HG03064 (cell line): ENCODE measurements around the gene TENM4.
"Not testable (repeated sequence)": the region's sequence is repeated elsewhere in the genome, so short reads cannot be mapped to it uniquely, and the experiment has no call there.

Experiments
- ATAC-seq: cut with Tn5 transposase; IDR thresholded peaks from one replicate; pipeline ENCODE4 v1.9.1; 2021; ENCODE audit warnings: low read depth; ENCODE audit not compliant: unreplicated experiment

The TENM4 gene

DNA sequence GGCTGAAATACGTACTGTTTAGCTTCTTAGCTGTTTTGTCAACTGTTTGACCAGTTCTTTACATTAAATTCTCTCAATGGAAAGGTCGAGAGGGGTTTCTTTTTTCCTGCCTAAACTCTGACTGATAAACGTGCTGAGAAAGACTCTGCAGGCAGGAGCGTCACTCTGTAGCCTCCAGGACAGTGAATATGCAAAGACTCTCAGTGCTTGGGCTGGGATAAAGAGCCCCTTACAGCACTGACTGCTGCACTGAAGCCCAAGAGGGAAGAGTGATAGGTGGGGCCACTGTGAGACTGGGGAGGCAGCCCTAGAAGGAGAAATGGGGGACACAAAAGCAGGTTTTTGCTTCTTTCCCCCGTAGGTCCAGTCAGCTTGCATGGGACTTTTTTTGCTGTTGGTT is 213.5 kb downstream of the TENM4 start:
- ATAC-seq, result no peak

DNA sequence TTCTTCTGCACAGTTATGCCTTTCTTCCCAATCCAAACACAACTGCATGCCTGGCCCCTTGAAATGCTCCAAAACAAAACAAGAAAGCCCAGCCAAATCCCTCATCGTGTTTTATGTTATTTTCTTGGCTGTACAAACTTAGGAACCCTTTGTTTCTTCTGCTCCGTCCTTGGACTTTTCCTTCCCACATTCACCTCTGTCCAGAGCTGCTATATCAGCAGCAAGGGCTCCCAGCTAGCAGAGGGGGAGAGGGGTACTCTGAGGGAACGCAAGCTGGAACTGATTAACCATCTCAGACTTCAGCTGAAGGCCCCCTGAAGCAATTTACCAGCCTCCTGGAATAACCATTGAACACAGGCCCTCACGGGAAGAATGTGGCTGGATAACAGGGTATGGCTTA is 214.7 kb downstream of the TENM4 start:
- no peak for ATAC-seq

DNA sequence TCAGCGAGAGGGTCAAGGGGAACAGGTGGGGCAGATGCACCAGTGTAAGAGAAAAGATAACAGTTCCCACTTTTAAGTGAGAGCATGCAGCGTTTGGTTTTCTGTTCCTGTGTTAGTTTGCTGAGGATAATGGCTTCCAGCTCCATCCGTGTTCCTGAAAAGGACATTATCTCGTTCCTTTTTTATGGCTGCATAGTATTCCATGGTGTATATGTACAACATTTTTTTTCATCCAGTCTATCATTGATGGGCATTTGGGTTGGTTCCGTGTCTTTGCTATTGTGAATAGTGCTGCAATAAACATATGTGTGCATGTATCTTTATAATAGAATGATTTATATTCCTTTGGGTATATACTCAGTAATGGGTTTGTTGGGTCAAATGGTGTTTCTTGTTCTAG is 218.7 kb downstream of the TENM4 start:
- not testable (repeated sequence) for ATAC-seq

DNA sequence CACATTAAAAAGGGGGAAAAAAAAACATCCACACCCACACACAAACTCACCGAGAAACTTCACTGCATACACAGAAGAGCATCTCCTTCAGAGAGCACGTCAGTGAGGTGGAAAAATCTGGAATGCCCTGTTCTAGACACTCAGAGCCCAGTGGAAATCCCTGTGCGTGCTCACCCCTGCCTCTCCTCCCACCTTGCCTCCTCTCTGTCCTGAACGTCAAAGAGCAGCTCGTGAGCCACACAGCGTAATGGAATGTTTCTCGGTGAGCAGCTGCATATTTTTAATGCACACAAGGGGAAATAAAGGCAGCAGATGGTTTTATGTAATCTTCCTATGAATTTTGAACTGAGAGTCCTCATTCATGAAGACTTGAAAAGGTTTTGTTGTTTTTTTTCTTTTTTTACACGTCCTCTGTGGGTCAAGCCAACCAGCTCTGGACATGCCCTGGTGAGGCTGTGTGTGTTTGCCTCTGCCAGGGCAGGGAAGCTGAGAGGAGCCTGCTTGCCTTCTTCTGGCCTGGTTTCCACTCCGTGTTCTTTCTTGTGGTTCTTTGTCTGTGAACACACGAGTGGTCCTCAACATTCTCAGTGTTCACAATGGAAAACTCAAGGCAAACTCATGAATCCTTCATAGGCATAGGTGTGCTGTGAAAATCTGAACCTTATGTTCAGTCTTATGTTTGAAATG is 219.2 kb downstream of the TENM4 start:
- ATAC-seq, result no peak

DNA sequence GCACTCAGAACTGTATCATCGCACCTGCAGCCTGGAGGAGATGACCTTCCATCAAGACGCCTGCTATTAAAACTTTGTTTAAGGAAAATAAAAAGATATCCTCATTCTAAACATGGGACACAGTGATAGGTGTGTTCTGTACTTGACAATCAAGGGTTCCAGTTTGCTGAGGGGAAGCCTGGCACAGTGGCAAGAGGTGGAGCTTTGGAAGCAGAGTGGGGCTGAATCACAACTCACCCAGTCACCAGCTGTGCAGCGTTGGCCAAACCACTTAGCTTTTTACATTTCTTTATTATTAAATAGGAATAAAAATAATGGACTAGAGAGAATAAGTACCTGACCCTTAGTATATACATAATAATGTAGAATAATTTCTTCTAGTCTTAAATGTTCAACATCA is 220.7 kb downstream of the TENM4 start:
- no peak for ATAC-seq

DNA sequence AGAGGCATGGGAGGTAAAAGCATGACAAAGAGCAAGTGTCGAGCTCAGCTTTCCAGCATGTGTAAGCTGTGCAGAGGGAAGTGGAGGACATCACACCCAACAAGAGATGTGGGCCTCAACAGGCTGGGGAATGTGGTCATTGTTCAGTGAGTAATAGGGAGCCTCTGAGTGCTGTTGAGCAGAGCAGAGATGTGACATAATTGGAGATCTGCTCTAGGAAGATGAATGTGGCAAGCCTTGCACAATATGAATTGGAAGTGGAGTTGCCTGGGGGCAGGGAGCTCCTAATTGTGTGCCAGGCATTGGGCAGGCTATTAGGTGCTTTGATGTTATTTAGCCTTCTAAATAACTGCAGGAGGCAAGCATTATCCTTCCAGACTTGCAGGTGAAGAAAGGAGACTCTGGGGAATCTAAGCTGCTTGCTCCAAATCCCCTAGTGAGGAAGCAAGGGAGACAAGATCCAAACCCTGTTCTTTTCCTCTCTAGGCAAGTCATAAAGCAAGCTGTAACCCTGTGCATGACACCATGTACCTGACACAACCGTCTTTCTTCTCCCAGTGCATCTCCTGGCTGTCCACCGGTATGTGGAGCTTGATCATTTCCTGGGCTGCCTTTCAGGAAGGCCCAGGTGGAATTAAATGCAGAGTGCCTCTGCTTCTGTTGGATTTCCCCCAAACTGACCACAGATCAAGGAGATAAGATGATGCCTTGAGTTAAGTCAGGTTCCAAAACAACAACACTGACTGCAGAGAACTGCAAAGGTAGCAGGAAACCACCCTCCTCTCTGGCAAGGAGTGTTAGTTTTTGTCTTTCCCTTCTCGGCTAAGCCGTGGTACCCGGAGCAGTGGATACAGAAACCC is 221.4 kb downstream of the TENM4 start:
- ATAC-seq, result no peak

DNA sequence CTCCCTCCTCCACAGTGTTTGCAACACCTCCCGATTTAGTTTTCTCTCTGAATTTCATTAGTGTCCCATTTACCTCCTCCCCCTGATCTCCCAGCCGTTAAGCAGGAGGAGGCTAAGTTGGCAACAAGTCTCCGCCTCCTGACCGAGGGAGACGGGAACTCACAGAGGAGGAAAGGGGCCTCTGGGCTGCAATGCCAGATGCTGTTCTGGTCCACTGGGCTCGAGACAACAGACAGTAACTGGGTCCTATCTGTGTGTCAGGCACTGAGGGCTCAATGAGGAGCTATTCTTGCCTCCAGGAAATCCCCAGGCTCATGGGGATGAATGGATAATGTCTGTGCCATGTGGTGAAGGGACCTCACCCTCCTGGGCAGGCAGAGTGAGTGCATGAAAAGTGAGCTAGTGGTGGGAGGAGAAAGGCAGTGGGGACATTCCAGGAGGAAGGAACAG is 228.1 kb downstream of the TENM4 start:
- ATAC-seq, result no peak

DNA sequence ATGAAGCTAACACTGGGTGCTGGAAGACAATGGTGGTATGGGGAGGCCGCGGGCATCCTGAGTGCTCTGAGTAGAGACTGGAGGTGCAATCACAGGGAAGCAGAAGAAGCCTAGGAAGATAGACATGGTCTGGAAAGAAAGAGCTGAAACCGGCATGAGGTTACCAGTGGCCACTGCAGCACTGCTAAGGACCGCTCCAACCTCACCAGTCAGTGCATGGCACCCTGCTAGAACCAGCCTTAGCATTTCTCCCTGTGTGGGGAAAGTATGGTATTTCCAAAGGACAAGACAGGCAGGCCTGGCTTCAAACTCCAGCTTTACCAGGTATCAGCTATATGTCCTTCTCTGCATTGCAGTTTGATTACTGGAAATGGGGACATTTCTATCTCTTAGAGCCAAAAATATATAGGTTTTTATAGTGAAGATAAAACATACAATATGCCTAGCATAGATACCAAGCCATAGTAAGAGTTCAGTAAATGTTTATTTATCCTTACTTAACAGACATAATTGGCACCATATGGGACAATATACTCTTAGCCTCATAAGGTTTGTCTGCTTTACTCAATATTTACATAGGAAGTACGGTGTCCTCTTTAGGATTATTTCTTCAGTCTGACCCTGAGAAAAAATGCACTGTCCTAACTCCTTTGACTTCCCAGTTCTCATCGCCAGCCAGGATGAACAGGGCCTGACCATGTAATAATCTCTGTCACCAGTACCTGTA is 231.1 kb downstream of the TENM4 start:
- ATAC-seq, result no peak

DNA sequence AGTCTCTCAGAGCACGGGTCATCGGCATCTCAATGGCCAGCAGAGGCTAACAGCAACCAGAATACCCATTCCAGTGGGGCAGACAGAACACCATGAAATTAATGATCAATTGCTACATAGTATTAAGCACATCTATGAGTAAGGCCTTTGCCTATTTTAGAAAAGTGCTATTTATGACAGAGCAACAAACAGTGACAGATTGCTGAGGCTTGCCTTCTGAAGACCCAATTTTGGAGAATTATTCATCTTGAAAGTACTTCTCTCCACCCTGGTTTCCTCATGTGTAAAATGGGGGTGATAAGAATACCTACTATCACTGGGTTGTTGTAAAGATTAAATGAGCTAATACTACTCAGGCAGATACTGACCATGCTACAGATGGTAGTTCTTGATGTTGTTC is 232.7 kb downstream of the TENM4 start:
- ATAC-seq, result no peak

DNA sequence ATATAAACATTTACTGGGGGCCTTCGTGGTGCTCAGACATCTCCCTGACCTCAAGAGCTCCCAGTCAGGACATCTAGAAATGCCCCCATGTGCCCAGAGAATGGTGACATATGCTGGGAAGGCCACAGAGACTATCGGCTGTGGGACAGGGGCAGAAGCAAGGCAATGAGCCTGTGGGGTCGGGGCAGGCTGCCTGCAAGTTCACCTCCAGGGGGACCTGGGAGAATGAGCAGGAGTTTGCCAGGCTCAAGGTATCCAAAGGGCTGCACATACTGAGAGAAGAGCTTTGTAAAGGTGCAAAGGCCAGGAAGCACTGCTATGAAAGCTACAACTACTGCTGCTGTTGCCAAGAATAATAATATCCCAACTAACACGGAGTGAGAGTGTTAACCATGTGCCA is 233.9 kb downstream of the TENM4 start:
- ATAC-seq, result no peak

DNA sequence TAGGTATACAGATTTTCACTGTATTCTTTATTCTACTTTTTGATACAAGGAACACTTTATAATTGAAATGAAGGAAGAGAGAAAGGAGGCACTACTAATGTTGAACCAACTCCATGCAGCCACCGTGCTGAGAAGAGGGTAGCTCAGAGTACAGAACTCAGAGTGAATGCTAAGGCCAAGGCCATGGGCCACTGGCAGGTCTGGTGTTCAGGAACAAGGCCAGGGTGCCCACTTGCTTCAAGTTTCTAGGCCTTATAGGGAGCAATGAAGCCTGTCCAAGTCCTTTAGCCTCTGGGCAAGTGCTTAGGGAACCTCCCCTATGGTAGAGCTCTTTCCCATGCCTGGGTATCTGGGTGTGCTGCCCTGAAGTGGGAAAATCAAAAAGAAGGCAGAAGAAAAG is 235.0 kb downstream of the TENM4 start:
- no peak for ATAC-seq

DNA sequence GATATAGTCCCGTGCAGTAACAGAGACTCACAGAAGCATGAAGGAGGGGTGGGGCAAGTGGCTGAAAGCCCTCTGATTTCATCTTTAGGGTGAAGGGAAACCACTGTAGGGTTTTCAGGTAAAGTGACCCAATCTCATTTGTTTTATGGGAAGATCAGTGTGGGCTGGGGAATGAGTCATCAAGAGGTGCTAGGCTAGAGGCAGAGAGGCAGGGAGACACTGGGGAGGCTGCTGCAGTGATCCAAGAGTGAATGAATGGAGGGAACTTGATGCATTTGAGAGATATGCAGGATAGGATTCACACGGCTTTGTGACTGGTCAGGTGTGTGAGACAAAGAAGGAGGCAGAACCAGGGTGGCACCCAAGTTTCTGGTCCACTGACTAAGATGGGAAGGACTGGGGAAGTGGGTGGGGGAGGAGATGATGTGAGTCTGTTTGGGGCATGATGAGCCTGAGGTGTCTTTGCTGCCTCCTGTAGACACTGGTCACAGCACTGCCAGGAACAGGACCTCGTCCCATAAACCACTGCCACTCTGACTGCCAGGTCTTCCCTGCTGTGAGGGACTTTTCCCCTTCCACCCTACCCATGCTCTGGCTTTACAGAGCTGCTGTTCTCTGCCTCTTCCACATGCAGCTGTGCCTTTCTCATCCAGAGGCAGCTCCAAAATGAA is 239.0 kb downstream of the TENM4 start:
- ATAC-seq, result no peak

DNA sequence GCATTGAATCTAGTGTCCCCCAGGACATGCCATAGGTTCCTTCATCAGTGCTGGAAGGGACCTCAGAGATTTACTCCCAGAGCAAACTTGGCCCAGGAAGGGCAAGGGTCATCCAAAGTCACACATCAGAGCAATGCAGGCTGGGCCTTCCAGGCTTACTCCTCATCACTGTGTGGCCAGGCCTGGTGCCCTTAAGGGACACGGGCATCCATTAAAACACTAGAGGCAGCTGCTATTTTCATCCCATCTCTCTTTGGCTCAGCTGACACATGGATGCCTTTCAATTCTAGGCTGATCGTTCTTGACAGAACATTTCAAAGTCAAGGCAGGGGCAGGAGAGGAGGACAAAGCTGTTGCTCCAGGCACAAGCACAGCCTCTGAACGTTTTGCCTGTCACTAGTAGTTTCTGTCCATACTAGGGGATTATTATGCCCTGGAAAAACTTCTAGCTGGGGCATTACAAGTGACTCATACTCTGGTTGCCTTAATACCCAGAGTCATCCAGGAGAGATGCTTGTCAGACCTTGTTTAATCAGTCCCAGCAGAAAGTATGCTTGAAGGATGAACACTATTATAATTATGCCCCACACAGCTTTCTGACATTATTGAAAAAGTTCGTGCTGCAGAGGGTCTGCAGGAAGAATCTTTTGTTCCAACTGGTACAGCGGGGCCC is 240.3 kb downstream of the TENM4 start:
- ATAC-seq, result no peak

DNA sequence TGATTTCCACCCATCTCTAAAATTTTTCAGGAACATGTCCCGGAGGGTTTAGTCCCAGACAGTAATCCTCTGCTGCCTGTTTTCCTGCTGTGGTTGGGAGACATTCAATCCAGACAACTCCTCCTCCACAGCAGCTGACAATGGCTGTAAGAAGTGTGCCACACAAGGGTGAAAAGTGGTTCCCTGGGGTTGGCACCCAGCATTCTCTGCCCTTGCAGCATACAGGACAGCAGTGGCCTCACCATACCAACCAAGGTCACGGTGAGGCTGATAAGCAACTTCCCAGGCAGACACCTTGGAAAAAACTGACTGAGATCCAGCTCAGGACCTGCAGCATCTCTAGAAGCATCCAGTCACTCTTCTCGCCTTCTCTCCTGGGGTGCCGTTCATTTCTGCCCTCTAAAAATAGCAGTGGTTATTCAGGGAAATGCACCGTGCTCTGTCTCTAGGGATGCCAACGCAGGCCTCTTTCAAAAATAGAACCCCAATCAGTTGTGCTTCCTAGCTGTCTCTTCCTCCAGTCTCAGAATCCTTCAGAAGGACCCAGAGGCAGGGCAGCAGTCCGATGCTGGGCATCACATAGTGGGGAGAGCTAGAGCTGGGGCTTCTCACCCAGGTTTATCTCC is 241.0 kb downstream of the TENM4 start:
- ATAC-seq, result no peak

DNA sequence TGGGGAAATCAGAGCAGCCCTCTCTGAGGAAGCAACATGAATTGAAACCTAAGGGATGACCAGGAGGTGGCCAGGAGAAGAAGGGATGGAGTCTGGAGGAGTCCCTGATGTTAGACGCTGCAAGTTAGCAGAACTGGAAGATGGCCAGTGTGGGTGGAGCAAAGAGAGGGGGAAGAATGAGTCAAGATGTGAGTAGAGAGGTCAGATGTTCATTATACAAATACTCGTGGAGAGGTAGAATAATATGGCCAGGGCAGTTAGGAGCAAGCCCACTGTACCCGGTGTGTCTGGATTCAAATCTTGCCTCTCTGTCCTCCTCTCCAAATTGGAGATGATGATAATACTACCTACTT is 242.0 kb downstream of the TENM4 start:
- no peak for ATAC-seq

DNA sequence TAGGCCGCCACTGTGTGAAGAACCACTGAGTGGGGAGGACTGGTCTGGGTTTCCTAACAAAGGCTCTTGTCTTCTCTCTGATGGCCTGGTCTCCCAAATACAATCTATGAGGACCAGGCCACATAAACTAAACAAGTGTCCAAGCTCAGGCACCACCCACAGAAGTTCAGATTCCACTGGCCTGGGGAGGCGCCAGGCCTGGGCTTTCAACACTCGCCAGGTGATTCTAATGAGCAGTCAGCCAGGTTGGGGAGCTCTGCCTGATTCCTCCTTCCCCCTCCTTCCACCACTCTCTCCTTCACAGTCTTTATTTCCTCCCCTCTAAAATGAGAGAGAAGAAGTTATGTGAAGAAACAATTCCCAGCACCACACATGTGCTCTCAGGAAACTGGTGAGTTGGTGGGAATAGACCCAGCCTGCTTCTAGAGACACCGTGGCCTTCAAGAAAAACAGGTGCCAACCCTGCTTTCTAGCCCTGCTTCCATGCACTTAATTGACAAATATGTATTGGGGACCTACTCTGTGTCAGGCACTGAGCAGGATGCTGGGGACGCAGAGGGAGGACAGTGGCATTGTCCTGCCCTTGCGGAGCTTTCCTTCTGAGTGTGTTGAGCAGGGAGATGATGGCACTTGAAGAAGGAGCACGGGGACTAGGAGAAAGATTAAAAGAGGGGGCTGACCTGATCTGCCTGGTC is 242.5 kb downstream of the TENM4 start:
- ATAC-seq, result no peak

DNA sequence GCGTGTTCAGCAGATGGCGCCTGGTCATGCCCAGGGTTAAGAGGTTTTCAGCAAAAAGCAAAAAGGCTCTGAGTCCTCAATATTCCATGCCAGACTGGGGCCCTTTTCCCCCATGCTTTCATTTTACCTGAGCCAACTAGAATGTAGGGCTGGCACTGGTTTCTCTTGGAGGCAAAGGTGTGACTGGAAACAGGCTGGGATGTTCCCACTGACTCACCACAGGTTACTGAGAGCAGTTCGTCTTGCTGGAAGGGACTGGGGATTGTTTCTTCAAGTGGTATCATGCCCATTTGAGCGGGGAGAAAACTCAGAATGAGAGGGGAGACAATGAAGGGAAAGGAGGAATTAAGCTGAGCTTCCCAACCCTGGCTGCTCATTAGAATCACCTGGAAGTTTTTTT is 243.9 kb downstream of the TENM4 start:
- no peak for ATAC-seq

DNA sequence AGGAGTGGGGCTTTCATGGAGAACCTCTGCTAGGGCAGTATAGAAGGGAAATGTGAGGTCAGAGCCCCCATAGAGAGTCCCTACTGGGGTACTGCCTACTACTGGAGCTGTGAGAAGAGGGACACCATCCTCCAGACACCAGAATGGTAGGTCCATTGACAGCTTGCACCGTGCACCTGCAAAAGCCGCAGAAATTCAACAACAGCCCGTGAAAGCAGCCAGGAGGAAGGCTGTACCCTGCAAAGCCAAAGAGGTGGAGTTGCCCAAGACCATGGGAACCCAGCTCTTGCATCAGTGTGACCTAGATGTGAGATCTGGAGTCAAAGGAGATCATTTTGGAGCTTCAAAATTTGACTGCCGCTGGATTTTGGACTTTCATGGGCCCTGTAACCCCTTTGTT is 245.6 kb downstream of the TENM4 start:
- ATAC-seq, result no peak

DNA sequence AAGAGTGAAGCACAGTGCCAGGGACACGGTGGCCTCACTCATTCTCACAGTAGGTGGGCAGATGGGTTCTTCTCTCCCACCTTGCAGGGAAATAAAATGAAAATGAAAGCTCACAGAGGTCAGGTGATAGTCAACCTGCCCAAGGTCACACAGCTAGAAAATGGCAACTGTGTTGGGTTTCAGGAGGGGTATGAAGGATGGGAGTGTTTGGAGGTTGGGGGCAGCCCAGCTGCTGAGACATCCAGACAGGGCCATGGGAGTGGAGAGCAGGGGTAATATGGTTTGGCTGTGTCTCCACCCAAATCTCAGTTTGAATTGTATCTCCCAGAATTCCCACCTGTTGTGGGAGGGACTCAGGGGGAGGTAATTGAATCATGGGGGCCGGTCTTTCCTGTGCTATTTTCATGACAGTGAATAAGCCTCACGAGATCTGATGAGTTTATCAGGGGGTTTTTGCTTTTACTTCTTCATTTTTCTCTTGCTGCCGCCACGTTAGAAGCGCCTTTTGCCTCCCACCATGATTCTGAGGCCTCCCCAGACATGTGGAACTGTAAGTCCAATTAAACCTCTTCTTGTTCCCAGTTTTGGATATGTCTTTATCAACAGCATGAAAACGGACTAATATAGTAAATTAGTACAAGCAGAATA is 247.0 kb downstream of the TENM4 start:
- ATAC-seq, result no peak
